Endothelial cell (in vitro differentiated cells): ENCODE data around the gene CPEB3. TPM values are rescaled to one million over a fixed set of nuclear protein-coding genes. Genes with fewer than 3 reads are reported as not detected.

Experiments used
- DNase-seq: peaks from one replicate; pipeline ENCODE4 v3.0.0; 2021; ENCODE audit warnings: low spot score
- H3K27ac Mint-ChIP-seq: one replicate; pipeline ENCODE4 v1.8.0; 2021; ENCODE audit warnings: mixed read lengths, inconsistent platforms; ENCODE audit not compliant: unreplicated experiment
- H3K27me3 Mint-ChIP-seq: one replicate; pipeline ENCODE4 v1.8.0; 2021; ENCODE audit warnings: mild to moderate bottlenecking, moderate library complexity, mixed read lengths, inconsistent platforms; ENCODE audit not compliant: unreplicated experiment
- H3K36me3 Mint-ChIP-seq: one replicate; pipeline ENCODE4 v1.8.0; 2021; ENCODE audit warnings: mild to moderate bottlenecking, low read depth, mixed read lengths, inconsistent platforms; ENCODE audit not compliant: unreplicated experiment
- H3K4me1 Mint-ChIP-seq: one replicate; pipeline ENCODE4 v1.8.0; 2021; ENCODE audit warnings: mild to moderate bottlenecking, mixed read lengths, inconsistent platforms; ENCODE audit not compliant: unreplicated experiment
- H3K4me3 Mint-ChIP-seq: one replicate; pipeline ENCODE4 v1.8.0; 2021; ENCODE audit warnings: mild to moderate bottlenecking, mixed read lengths, inconsistent platforms; ENCODE audit not compliant: unreplicated experiment
- H3K9me3 Mint-ChIP-seq: one replicate; pipeline ENCODE4 v1.8.0; 2021; ENCODE audit warnings: mixed read lengths, inconsistent platforms; ENCODE audit not compliant: unreplicated experiment
- CTCF ChIP-seq: fragments of 200-600 bp; sonication (generic); IDR thresholded peaks from one replicate; pipeline ENCODE4 v1.5.0; 2021; ENCODE audit warnings: antibody characterized with exemption; ENCODE audit not compliant: unreplicated experiment
- total RNA-seq: library from RNA; stranded (reverse); fragmentation: NEBNext Ultra II Directional; extraction: Animal tissue kit (Norgen Biotek cat#: 25700); gene quantifications from one replicate; pipeline ENCODE4 v1.2.1, GENCODE V29; 2021; ENCODE audit not compliant: unreplicated experiment

Gene CPEB3
- total RNA-seq, 1 donor from 2014 or later = 2.4 TPM

GRCh38 chr10:92079003-92079402, 211.9 kb downstream of the CPEB3 start:
- Mint-ChIP-seq H3K36me3 (peaks cover 4% of the 10 kb centered on the region), H3K4me3 (no peak overlapping the region), H3K27me3 (peaks cover 2% of the 10 kb centered on the region), H3K27ac (no peak overlapping the region), H3K4me1 (peaks cover 11% of the 10 kb centered on the region), H3K9me3 (no peaks in the 10 kb centered on the region)
- DNase-seq = no peak
- no peak for TF ChIP-seq CTCF

DNA sequence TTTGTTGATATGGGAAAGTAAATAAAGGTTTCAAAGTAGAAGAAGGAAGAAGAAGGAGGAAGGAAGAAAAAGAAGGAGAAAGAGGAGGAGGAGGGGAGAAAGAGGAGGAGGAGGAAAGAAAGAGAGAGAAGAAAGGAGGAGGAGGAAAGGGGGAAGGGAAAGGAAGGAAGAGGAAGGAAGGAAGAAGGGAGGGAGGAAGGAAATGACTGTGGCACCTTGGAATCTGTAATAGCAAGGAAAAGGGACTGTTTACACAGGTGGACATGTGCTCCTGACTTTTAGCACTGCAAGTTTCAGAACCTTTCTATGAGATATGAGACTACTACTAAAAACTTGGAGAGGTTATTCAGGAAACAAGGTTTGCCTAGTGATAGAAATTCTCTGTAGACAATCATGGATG, 214.2 kb downstream of the CPEB3 start:
- no peak for DNase-seq
- Mint-ChIP-seq H3K27me3 (peaks cover 2% of the 10 kb centered on the region), H3K4me1 (peaks cover 11% of the 10 kb centered on the region), H3K36me3 (peaks cover 4% of the 10 kb centered on the region), H3K4me3 (no peak overlapping the region), H3K27ac (no peak overlapping the region), H3K9me3 (no peaks in the 10 kb centered on the region)
- no peak for TF ChIP-seq CTCF

DNA sequence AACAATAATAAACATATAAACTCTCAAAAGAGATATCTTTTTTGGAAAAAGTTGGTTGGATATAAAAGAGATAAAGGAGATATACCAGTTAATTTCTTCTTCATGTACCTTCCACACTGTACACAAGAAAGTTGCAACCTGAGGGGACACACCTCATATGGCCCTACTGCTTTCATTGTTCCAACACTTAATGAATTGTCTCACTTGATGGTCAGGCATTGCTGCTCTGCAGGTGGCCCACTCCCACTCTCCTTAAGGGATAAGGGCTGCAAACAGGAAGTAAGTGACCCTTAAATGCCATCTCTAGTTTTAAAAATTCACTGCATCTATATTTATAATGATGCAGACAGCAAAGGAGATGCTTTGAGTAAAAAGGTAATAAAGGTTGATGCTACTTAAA, 215.0 kb downstream of the CPEB3 start:
- DNase-seq = no peak
- peaks cover 4% of the 10 kb centered on the region for H3K36me3 Mint-ChIP-seq
- TF ChIP-seq CTCF = no peak
- no peaks in the 10 kb centered on the region for H3K9me3 Mint-ChIP-seq
- peaks cover 11% of the 10 kb centered on the region for H3K4me1 Mint-ChIP-seq
- H3K4me3 Mint-ChIP-seq = no peak overlapping the region
- H3K27me3 Mint-ChIP-seq = peaks cover 2% of the 10 kb centered on the region
- H3K27ac Mint-ChIP-seq = no peak overlapping the region

GRCh38 chr10:92074126-92074887, 216.6 kb downstream of the CPEB3 start:
- H3K4me3 Mint-ChIP-seq = no peak overlapping the region
- no peak overlapping the region for H3K27ac Mint-ChIP-seq
- peaks cover 4% of the 10 kb centered on the region for H3K36me3 Mint-ChIP-seq
- H3K4me1 Mint-ChIP-seq = peaks cover 11% of the 10 kb centered on the region
- no peak for DNase-seq
- no peak for TF ChIP-seq CTCF
- H3K27me3 Mint-ChIP-seq = peaks cover 2% of the 10 kb centered on the region
- no peaks in the 10 kb centered on the region for H3K9me3 Mint-ChIP-seq

GRCh38 chr10:92068900-92069299, 222.0 kb downstream of the CPEB3 start:
- DNase-seq = no peak
- Mint-ChIP-seq H3K4me1 (no peaks in the 10 kb centered on the region), H3K36me3 (no peaks in the 10 kb centered on the region), H3K27ac (no peak overlapping the region), H3K4me3 (no peak overlapping the region), H3K9me3 (no peaks in the 10 kb centered on the region), H3K27me3 (no peaks in the 10 kb centered on the region)
- no peak for TF ChIP-seq CTCF
